ENCODE measurements around the gene MSMB. TPM values are rescaled to one million over a fixed set of nuclear protein-coding genes. Genes with fewer than 3 reads are reported as not detected.

The MSMB gene
- polyA plus RNA-seq, 1 experiment: not detected

GRCh38 chr10:46030091-46030937, 15.8 kb downstream of the MSMB start, which contains the start of gene NCOA4:
Gene NCOA4 (minus strand): TSS chr10:46030623. CDS start chr10:46016680, 13,943 bp downstream.
- Histone ChIP-seq H3K27me3 (ENCODE audit: control insufficient read depth, insufficient read depth, low read length) (no peaks in the 10 kb centered on the region), H3K4me3 (ENCODE audit: low read depth, low read length) (peak within 1 kb of the TSS; percentile 81), H3K36me3 (ENCODE audit: control insufficient read depth, insufficient read depth, low read length) (no peaks in the 10 kb centered on the region; the same call in 1 of the 2 replicates)
- ChIA-PET CTCF (interaction anchor here (1.3 to 2.3 kb wide), 3 partner anchors 12 to 47 kb away, joined by 5 to 18 read pairs (median 10); no protein-coding TSS in a partner anchor), POLR2A (no interaction called here)
- TF ChIP-seq CTCF (IDR thresholded peaks at IDR 0.05; ENCODE audit: insufficient read depth, low read depth, low read length): peak; percentile 90
- peak; percentile 86 for DNase-seq (ENCODE audit: low read depth)

- DNase-seq (ENCODE audit: low read depth): no peak
- POLR2A ChIA-PET: no interaction called here
- CTCF ChIA-PET: interaction anchor here (0.9 to 2.8 kb wide), 8 partner anchors 10 to 47 kb away, joined by 3 to 18 read pairs (median 6); no protein-coding TSS in a partner anchor
- H3K27me3 ChIP-seq (ENCODE audit: control insufficient read depth, insufficient read depth, low read length): no peaks in the 10 kb centered on the region
- H3K36me3 ChIP-seq (ENCODE audit: control insufficient read depth, insufficient read depth, low read length): no peaks in the 10 kb centered on the region; the same call in 1 of the 2 replicates
- H3K4me3 ChIP-seq (ENCODE audit: low read depth, low read length): peak overlapping the region; percentile 81
- TF ChIP-seq CTCF (IDR thresholded peaks at IDR 0.05; ENCODE audit: insufficient read depth, low read depth, low read length): no peak
Measured at GRCh38 chr10:46029461-46030030, 16.5 kb downstream of the MSMB start.

- no peaks in the 10 kb centered on the region for H3K27me3 ChIP-seq (ENCODE audit: control insufficient read depth, insufficient read depth, low read length)
- peak; percentile 74 for TF ChIP-seq CTCF (IDR thresholded peaks at IDR 0.05; ENCODE audit: insufficient read depth, low read depth, low read length)
- CTCF ChIA-PET: interaction anchor here (0.9 to 2.8 kb wide), 9 partner anchors 10 to 46 kb away, joined by 3 to 18 read pairs (median 5); no protein-coding TSS in a partner anchor
- no peaks in the 10 kb centered on the region; the same call in 1 of the 2 replicates for H3K36me3 ChIP-seq (ENCODE audit: control insufficient read depth, insufficient read depth, low read length)
- DNase-seq (ENCODE audit: low read depth): no peak
- POLR2A ChIA-PET: no interaction called here
- H3K4me3 ChIP-seq (ENCODE audit: low read depth, low read length): peak overlapping the region; percentile 81
Measured at GRCh38 chr10:46028584-46029460, 17.2 kb downstream of the MSMB start.

- H3K4me3 ChIP-seq (ENCODE audit: low read depth, low read length): no peak overlapping the region
- POLR2A ChIA-PET: no interaction called here
- TF ChIP-seq CTCF (IDR thresholded peaks at IDR 0.05; ENCODE audit: insufficient read depth, low read depth, low read length): no peak
- no peak for DNase-seq (ENCODE audit: low read depth)
- no peaks in the 10 kb centered on the region; the same call in 1 of the 2 replicates for H3K36me3 ChIP-seq (ENCODE audit: control insufficient read depth, insufficient read depth, low read length)
- CTCF ChIA-PET: no interaction called here
- no peaks in the 10 kb centered on the region for H3K27me3 ChIP-seq (ENCODE audit: control insufficient read depth, insufficient read depth, low read length)
Measured at GRCh38 chr10:46026106-46026505, 20.0 kb downstream of the MSMB start.

Measured in BJ (cell line).